Measurements from ENCODE around the gene OIT3.
"Not testable (repeated sequence)": the region's sequence is repeated elsewhere in the genome, so short reads cannot be mapped to it uniquely, and the experiment has no call there.

OIT3 gene

DNA sequence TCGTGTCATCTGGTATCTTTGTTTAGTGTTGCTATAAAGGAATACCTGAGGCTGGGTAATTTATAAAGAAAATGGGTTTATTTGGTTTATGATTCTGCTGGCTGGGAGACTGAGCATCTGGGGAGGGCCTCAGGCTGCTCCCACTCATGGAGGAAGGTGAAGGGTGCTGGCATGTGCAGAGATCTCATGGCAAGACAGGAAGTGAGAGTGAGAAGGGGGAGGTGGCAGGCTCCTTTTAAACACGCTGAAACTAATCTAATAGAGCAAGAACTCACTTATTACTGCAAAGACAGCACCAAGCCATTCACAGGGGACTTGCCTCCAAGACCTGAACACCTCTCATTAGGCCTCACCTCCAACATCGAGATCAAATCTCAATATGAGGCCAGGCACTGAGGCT lies 11.3 kb downstream of the OIT3 start:
- no peak for DNase-seq

DNA sequence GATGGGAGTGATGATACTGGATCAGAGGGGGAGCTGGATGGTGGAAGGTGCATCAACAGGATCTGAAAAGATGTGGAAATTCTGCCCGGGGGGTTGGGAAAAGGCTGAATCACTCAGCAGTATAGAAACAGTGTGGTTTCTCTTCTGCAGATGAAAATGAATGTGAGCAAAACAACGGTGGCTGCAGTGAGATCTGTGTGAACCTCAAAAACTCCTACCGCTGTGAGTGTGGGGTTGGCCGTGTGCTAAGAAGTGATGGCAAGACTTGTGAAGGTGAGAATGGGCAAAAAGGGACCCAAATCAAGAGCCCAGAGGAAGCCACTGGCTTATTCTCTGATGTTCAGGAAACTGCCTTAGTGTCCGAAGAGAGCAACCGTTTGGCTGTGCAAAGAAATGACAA lies 12.9 kb downstream of the OIT3 start:
- no peak for DNase-seq

DNA sequence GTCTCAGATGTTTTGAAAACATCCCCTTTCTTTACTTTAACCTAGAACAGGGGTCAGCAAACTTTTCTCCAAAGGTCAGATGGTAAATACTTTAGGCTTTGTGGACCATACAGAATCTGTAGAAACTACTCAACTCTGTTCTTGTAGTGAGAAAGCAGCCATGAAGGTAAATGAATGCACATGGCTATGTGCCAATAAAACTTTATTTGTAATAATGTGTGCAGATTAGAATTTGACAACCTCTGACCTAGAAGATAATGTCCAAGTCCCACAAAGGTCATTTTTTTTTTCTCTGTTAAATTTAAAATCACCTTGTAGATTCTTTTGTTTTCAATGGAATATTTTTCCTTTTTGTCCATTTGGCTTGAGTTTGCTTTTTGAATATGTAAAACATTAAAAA lies 17.2 kb downstream of the OIT3 start:
- DNase-seq: no peak

DNA sequence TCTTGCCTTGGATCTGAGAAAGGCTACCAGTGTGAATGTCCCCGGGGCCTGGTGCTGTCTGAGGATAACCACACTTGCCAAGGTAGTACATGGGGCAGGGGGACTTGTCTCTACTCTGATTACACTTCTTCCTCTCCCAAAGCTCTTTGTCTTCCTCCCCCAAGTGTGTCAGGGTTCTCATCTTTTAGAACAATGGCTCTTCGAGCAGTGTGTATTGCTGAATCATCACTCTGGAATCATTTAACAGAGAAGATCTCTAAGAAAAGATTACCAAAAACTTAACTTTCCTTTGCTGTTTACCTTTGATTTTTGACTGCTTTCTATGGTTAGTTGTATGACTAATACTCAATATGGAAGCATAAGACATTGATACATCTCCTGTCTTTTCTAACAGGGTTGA lies 18.2 kb downstream of the OIT3 start:
- no peak for DNase-seq

DNA sequence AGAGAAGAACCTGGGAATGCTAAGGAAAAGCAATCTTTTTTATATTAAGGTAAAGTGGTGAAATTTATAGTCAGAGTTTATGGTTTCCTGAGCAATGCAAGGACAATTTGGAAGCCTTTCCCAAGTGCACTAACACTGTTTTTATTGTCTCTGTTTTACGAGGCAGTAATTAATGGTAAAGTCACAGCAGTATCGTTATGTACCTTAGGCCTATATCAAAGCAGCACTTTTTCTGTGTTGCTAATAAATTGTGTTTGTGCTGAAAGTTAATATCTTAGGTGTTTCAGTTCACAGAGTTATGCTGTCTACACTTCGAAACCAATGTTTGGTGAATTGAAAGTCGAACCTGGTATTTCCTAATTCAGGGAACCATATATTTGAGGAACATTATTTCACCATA lies 19.2 kb downstream of the OIT3 start:
- DNase-seq: no peak

DNA sequence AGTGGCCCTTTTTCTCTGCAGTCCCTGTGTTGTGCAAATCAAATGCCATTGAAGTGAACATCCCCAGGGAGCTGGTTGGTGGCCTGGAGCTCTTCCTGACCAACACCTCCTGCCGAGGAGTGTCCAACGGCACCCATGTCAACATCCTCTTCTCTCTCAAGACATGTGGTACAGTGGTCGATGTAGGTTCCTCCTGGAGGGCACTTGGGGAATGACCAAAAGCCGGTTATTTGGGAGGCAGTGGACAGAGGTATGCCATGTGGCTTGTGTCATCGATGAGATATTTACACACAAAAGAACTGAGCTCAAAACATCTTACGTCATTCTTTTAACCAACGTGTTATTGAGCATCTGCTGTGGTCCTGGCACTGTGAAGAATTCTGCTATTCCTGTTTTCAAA lies 19.7 kb downstream of the OIT3 start:
- DNase-seq: no peak

DNA sequence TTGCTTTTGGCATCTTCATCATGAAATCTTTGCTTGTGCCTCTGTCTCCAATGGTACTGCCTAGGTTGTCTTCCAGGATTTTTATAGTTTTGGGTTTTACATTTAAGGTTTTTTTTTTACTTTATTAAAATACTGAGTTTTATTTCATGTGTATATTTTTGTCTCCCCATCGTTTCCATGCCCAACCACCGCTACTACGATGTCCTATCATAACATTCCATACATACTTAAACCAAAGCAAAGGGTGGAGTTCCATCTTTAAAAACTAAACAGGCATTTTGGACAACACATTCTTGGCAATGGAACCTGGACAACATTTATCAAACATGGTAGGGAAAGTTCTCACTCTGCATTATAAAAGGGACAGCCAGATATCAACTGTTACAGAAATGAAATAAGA lies 23.7 kb downstream of the OIT3 start:
- DNase-seq: not testable (repeated sequence)

DNA sequence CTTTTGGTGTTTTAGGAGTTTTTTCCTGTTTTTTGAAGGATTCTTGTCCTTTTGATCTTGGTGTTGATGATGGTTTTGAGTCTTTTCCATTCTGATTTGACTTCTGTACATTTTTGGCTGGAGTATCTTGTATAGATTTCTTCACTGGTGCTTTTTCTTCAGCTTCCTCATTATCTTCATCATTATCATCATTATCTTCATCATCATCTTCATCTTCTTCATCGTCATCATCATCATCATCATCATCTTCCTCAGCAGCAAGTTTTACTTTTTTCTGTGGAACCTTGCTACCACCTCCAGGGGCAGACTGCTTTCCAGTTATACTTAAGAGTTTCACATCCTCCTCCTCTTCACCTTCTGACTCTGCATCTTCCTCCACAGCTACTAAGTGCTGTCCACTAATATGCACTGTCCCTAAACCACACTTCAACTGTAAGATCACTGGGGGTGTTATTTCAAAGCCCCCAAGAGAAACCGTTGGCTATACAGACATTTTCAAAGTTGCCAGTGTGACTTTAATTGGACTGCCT lies 24.3 kb downstream of the OIT3 start:
- not testable (repeated sequence) for DNase-seq

DNA sequence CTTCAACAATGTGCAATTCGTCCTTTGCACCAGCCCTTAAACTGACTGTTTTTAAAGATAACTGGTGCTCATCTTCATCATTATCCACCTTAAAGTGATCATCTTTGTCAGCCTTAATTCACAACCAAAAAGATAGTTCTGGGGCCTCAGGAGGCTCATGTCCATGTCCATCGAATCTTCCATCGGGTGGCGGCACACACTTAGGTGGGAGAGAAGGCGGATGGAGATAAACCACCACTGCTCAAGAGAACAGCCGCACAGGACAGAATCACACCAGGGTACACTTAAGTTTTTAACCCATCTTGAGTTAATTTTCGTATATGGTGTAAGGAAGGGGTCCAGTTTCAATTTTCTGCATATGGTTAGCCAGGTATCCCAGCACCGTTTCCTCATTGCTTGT lies 24.8 kb downstream of the OIT3 start:
- DNase-seq: no peak

DNA sequence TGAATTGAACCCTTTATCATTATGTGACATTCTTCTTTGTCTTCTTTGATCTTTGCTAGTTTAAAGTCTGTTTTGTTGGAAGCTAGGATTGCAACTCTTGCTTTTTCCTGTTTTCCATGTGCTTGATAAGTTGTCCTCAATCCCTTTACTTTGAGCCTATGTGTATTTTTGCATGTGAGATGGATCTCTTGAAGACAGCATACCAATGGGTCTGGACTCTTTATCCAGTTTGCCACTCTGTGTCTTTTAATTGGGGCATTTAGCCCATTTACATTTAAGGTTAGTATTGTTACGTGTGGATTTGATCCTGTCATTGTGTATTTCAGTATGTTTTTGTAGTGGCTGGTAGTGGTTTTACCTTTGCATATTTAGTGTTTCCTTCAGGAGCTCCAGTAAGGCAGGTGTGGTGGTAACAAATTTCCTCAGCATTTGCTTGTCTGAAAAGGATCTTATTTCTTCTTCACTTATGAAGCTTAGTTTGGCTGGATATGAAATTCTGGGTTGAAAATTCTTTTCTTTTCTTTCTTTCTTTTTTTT lies 27.7 kb downstream of the OIT3 start:
- not testable (repeated sequence) for DNase-seq

DNA sequence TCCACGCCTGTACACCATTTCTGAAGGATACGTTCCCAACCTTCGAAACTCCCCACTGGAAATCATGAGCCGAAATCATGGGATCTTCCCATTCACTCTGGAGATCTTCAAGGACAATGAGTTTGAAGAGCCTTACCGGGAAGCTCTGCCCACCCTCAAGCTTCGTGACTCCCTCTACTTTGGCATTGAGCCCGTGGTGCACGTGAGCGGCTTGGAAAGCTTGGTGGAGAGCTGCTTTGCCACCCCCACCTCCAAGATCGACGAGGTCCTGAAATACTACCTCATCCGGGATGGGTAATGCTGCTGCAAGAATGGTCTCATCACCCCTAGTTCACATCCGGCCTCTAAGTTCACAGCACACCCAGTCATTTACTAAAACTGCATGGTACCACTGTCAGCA lies 30.8 kb downstream of the OIT3 start:
- no peak for DNase-seq

DNA sequence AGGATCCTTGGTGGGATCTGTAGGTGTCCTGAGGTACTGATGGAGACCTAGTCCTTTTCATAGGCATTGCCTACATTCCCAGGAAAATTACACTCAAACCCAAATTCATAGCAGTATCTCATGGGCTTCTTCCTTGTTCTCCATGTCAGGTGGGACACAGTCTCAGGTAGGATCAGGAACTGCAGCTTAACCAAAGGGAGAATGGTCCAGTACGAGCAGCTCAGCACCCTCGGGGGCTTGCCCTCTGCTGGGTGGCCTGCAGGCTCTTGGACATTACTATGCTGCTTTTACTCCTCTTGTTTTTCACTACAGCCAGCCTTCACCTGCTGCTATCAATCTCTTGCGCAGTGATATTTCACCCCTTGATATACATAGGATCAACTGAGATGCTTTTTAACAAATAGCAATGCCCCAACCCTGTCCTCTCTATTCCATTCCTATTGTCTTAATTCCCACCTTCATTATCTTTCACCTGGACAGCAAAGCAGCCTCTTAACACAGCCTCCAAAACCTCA lies 32.5 kb downstream of the OIT3 start:
- DNase-seq: no peak

DNA sequence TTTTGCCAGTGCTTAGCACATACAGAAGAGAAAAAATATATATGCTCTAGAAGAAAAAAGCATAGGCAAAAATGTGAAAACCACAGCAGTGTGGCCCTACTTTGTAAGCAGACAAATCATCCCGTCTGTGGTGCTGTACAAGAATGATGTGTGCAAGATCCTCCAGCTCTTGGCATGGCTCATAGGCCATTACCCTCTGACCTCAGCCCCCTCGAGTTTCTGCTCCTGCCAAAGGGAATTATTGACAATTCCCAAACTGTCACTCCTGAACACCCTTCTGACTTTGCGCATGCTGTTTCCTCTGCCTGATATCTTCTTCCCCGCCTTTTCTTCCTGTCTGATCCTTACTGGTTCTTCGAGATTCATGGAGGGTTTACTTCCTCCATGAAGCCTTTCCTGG lies 33.9 kb downstream of the OIT3 start:
- no peak for DNase-seq

DNA sequence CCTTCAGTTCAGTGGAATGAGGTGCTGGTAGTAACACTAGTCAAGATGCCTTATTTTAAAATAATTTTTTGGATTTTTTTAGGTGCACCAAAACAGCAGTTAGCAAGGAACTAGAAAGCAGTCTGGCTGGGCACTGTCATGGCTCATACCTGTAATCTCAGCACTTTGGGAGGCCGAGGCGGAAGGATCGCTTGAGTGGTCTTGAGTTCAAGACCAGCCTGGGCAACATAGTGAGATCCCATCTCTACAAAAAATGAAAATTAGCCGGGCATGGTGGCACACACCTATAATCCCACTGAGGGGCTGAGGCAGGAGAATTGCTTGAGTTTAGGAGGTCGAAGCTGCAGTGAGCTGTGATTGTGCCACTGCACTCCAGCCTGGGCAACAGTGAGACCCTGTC lies 35.3 kb downstream of the OIT3 start:
- DNase-seq: no peak

DNA sequence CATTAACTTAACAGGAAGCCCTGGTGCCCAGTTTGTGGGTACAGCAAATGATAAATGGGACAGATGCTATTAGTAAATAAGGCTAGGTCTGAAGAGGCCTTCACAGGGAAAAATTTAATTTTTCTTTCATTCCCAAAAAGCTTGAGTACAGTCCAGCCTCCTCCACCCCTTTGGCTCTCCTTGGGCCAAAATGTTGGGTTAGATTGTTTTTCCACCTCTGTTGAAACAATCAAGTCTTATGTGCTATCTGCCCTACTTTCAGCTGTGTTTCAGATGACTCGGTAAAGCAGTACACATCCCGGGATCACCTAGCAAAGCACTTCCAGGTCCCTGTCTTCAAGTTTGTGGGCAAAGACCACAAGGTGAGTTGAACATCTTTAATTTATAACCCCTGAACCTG lies 36.7 kb downstream of the OIT3 start:
- no peak for DNase-seq

DNA sequence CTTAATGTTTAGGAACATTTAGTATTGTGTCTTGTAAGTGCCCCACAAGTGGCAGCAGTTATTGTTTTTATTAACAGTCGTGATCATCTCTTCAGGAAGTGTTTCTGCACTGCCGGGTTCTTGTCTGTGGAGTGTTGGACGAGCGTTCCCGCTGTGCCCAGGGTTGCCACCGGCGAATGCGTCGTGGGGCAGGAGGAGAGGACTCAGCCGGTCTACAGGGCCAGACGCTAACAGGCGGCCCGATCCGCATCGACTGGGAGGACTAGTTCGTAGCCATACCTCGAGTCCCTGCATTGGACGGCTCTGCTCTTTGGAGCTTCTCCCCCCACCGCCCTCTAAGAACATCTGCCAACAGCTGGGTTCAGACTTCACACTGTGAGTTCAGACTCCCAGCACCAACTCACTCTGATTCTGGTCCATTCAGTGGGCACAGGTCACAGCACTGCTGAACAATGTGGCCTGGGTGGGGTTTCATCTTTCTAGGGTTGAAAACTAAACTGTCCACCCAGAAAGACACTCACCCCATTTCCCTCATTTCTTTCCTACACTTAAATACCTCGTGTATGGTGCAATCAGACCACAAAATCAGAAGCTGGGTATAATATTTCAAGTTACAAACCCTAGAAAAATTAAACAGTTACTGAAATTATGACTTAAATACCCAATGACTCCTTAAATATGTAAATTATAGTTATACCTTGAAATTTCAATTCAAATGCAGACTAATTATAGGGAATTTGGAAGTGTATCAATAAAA lies 38.9 kb downstream of the OIT3 start:
- DNase-seq: no peak

DNA sequence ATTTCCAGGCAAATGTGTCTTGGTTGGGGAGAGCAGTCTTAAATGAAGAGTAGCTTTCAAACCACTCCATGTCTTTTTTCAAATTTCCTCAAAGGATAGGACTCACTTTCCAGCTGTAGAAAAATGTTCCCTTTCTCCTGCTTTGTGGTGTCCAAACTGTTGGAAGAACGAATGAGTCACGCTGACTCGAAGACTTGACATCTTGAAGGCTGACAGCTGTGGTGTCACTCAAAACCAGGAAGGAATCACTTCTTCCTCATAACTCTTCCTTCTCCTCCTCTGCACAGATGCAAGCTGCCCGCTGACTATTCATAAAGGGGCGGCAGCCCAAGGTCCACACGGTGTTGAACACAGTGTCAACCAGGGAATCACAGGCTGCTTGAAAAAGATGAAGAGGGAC lies 41.8 kb downstream of the OIT3 start:
- DNase-seq: no peak

DNA sequence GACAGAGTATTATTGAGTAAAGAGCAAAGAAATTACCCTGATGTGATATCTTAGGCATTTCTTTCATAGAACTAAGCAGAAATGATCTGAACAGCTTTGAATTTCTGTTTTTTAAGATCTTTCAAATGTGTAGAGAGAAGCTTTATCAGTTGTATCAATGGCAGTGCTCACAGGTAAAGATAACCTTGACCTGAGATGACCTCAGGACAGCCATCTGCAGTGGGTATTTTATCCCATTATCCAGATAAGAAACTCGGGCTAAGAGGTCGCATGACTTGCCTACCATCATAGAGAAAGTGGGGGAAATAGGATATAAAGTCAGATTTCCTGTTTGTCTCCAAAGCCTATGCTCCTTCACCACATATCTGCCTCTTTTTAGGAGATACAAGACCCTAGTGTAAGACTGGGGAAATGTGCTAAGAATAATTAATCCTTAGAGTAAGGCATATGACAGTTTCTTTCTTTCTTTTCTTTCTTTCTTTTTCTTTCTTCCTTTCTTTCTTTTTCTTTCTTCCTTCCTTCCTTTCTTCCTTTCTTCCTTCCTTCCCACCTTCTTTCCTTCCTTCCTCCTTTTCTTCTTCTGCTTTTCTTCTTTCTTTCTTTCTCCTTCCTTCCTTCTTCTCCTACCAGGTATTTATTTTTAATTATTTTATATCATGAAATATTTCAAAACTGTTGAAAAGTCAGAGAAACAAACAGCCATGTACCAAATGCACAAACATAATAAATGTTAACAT lies 50.1 kb downstream of the OIT3 start:
- no peak for DNase-seq

DNA sequence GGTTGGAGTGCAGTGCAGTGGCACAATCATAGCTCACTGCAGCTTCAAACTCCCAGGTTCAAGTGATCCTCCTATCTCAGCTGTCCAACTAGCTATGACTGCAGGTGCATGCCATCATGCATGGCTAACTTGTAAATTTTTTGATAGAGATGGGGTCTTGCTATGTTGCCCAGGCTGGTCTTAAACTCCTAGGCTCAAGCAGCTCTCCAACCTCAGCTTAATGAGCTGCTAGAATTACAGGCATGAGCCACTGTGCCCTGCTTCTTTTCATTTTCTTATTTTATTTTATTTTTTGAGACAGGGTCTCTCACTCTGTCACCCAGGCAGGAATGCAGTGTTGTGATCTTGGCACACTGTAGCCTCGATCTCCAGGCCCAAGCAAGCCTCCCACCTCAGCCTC lies 53.4 kb downstream of the OIT3 start:
- DNase-seq: no peak

DNA sequence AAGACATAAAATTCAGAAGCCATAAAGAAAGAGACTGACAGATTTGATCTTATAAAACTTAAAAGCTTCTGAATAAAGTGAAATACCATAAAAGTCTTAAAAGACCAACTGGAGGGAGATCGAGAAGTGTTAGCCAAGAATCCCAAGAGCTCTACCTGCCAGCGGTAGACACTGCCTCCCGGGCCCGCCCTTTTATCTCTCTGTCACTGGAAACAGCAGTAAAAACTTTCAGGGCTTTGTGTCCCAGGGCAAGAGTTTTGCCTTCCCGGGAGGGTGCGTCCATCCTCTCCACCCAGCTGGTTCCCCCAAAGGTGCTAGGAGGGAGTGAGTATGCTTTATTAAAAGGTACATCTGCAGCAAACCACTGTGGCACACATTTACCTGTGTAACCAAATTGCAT lies 55.2 kb downstream of the OIT3 start:
- no peak for DNase-seq

DNA sequence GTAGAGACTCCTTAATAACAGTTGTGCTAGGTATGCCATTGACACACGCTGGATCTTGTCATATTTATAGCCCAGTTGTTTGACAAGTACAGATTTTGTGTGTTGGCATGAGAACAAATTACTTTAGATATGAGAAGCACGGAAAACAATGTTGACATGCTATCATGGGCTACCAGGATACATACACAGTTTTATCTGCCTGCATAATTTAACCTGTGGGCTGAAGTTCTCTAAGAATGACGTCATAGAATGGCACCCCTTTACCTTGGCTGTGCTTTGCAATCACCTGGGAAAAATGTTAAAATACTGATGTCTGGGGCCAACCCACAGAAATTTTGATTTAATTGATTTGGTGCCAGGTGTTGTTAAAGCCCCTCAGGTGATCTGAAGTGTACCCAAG lies 58.2 kb downstream of the OIT3 start:
- no peak for DNase-seq

DNA sequence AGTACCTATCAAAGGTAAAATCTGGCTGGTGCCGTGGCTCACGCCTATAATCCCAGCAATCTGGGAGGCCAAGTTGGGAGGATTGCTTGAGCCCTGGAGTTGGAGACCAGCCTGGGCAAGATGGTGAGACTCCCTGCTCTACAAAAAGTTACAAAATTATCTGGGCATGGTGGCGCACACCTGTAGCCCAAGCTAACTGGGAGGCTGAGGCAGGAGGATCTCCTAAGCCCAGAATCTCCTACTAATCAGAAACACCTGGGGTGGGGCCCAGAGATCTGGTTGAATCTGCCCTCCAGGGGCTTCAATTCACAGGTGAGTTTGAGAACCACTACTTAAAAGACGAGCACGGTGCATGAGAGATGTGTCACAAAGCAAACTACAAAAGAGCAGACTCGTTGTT lies 58.6 kb downstream of the OIT3 start:
- no peak for DNase-seq

DNA sequence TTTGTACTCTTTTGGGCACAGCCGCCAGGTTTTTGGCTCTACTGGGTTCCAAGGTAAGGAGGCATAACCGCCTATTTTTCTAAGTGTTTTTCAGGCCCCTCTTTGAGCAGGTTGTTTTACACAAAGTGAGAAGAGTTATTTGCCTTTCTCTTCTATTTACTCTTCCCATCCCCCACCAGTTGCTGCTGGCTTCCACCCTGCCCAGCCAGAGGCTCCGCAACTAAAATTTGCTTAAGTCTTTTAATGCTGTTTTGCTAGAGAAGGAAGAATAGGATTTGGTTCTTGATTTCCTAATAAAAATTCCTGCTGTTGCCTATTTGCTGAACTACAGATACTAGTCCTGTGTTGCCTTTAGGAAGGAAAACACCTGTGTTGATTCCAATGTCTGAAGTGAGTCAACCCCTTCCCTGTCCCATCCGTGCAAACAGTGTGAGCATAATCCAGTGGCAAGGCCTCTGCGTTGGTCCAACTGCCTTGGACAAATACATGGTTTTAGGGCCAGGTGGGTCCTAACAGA lies 59.2 kb downstream of the OIT3 start:
- DNase-seq: peak; percentile 9

DNA sequence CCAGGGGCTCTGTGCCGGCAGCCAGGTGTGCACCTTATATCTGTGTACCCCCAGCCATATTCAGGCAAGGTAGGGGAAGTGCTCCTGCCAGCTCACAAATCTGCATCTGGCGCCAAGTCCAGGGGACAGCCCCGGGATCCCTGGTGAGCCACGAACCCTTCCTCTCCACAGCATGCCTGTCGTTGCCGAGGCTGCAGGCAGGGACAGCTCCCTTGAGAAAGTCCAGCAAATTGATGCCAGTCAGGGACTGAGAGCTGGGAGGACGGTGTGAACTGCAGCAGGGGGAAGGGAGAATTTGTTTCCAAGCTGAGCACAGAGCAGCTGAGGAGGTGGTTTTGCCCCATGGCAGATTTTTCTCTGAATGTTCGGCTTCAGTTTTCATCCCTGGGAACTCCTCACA lies 60.1 kb downstream of the OIT3 start:
- DNase-seq: no peak
